ENCODE measurements around the gene TRH.
A peak's percentile ranks its signal among the peaks of the same experiment; 100 is the strongest.
"Not testable (repeated sequence)": the region's sequence is repeated elsewhere in the genome, so short reads cannot be mapped to it uniquely, and the experiment has no call there.

Gene TRH

DNA sequence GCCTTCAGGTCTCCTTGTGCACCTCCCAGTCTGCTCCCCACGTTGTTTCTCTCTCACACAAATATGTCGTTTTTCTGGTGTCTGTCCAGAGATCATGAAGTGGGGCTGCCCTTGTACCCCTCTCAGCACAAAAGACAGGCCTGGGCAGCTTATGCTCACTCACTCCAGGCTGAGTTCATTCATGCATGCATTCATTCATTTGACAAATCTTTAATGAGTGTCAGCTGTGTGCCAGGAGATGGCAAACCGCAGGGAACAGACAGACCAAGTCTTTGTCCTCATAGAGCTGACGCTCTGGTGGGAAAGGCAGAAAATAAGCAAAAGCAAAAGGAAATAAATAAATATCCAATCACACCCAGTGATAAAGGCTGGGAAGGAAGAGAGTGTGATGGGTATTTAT is 7.6 kb upstream of the TRH start:
- DNase-seq = no peak

DNA sequence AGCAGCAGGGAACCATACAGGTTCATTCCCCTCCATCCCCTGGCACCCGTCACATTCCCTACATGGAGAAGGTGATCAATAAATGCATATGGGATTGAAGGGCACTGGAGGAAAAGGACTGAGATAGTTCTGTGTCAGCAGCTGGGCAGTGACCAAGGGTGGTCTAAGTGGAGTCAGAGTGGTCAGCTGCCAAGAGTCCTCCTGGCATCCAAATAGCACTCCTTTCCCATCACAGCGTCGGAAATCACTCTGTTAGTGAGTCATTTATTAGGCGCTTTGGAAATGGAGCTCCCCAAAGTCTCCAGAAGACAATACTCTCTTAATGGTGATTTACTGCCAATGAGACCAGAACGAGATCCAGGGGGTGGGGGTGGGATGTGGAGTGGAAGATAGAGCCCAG is 6.8 kb upstream of the TRH start:
- no peak for DNase-seq

DNA sequence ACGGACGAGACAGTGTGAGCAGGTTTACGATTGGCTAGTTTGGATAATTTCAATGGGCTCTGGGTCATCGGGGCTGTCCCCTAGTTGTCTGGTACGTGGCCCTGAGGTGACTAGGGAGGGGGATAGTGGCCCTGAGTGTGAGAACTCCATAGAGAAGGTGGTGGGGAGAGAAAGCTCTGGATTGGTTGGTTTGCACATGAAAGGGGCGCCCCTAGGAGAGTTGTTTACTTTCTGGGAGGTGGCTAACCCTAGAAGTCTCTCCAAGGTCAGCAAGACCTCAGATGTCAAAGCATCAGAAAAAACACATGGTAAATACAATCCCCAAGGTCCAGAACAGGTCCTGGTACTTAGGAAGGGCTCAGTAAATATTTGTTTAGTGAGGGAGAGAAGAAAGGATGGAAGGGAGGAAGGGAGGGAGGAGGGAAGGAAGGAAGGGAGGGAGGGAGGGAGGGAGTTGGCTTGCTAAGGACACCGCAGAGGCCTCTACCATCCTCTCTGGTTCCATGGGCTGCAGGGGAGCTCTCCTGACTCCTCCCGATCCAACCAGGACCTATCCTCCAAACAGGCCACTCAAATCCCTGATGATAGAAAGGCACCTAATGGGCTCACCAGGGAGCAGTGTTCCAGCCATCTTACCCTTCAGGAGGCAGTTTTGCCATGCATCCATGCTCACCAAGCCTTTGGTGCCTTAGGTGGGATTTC is 3.0 kb upstream of the TRH start:
- no peak for DNase-seq

DNA sequence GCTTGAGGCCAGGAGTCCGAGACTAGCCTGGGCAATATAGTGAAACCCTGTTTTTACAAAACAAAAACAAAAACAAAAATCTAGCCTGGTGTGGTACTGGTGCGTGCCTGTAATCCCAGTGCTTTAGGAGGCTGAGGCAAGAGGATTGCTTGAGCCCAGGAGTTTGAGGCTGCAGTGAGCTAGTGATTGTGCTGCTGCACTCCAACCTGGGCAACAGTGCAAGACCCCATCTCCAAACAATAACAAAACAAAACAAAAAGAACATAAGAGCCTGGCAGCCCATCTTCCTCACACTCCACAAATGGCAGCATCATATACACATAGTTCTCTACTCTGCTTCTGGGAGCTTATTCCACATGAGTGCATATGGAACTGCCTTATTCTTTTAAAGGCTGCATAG is 2.2 kb upstream of the TRH start:
- DNase-seq = no peak

DNA sequence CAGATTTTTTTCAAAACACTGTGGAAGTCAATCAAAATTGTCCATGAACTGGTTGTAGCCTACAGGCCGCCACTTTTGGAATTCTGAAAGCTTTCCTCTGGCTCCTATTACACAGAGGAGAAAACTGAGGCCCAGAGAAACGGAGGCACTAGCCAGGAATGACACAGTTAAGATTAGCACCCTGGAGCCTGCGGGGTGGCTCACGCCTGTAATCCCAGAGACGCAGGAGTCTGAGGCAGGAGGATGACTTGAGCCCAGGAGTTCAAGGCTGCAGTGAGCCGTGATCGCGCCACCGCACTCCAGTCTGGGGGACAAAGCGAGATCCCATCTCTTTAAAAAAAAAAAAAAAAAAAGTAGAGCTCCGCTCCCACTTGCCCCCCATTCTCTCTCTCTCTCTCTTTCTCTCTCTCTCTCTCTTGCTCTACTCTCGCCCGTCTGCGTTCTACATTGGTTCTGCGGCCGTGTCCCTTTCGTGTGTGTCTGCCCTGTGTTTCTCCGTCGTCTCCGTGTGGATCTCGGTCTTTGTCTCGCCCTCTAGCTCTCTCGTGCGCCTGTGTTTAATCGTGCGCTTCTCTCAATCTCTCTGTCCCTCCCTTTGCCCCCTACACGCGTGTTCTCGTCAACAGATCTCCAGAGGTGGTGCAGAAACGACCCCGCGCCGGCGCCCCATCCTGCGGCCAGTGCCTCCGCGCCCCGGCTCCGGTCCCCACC is 512 bp upstream of the TRH start:
- no peak for DNase-seq

DNA sequence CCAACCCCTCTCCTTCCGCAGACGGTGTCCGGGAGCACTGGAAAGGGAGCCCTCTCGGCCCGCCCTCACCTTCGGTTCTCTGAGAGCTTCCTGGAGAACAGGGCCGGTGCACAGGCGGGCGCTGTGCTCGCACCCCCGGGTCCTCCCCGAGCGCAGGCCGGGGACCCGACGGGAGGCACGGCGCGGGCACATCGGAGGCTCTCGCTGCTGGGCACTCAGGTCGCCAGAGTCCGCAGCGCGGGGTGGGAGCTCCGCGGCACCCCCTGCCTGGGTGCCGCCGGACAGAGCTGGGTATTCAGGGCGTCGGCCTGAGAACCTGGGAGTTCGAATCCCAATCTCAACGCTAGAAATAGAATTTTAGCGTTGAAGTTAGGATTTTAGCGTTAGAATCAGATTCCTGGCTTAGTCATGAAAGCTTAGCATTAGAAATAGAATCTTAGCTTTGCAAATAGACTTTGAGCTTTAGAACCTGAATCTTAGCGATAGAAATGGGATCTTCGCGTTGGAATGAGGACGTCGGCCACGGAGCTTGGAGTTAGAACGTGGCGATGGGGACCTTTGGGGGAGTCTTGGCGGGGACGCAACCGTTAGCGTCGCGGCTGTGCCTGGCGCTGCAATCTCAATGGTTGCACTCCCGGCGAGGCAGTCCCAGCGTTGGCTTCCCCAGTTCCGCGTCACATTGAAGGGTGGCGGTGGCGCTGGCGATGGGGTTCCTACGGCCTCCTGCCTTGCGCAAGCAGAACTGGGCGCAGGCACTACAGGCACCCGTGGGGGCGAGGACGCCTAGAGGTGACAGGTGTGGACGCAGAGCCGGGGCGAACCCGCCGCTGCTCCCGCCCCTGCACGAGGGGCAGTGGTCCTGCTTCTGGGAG is 549 bp downstream of the TRH start:
- DNase-seq = peak; percentile 3 to 37

DNA sequence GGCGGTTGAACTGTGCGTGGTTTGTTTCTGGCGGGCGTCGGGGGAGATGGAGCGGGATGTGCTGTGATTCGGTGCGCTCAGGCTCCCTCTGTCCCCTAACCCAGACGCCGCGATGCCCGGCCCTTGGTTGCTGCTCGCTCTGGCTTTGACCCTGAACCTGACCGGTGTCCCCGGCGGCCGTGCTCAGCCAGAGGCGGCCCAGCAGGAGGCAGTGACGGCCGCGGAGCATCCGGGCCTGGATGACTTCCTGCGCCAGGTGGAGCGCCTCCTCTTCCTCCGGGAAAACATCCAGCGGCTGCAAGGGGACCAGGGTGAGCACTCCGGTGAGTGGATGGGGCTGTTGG is 1.2 kb downstream of the TRH start:
- no peak for DNase-seq

DNA sequence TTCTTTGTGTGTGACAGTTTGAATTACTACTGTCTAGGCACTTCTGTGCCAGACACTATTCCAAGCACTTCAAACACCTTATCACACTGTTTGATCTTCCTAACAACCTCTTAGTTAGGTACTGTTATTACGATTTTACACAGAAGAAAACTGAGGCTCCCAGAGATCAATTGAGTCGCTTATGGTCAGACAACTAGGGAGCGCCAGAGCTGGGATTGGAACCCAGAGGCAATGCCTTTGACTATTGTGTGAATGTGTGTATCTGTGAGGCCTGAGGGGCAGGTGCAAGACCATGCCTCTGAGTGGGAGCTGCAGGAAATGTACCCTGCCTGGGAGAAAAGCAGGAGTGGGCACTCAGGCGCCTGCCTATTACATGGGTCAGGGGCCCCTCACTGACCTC is 1.8 kb downstream of the TRH start:
- DNase-seq = no peak

DNA sequence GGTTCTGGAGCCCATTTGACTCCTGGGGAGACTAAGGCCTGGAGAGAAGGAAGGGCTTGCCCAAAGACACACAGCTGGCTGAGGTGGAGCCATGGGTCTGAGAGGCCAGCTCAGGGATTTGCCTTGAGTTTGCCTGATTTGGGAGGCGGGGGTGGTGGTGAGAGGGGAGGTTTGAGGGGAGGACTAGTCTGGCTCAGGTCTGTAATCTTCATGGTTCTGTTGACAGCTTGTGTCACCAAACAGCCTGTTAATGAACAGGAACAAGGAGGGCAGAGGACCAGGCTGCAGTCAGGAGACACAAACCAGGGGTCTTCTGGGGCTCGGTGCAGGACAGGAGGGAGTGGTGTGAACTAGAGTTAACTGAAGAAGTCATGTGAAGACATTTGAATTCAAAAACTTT is 3.6 kb downstream of the TRH start:
- DNase-seq = no peak

DNA sequence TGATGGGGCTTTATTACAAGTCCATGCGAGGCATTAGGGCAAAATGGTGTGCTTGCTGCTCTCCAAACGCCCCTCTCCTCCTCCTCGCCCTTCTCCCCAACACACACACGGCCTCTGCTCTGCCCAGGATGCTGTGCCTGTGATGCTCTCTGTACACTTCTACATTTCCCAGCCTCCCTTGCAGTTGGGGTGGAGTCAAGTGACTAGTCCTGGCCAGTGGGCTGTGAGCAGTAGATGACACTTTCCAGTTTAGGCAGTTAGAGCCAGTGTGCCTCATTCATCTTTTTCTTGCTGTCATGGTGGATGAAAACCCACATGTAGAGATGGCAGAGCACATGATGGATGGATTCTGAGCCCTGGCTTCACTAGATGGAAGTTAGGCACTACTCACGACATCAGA is 5.4 kb downstream of the TRH start:
- no peak for DNase-seq

DNA sequence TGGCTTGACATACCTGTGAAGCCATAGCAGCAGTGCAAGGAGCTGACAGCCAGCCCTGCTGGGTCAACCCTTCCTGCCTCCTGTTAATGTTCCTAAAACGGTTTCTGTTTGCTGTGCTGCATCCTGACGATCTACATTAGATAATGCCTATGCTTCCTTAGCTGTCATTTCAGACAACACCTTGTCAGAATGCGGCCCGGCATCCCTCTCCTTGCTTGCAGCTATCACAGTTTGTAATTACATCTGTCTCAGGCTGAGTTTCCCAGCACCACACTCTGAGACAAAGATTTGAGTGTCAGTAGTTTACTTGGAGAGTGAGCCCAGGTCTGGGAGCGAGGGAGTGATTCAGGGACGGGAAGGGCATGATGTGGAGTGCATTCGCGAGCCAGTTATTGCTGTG is 9.0 kb downstream of the TRH start:
- no peak for DNase-seq

DNA sequence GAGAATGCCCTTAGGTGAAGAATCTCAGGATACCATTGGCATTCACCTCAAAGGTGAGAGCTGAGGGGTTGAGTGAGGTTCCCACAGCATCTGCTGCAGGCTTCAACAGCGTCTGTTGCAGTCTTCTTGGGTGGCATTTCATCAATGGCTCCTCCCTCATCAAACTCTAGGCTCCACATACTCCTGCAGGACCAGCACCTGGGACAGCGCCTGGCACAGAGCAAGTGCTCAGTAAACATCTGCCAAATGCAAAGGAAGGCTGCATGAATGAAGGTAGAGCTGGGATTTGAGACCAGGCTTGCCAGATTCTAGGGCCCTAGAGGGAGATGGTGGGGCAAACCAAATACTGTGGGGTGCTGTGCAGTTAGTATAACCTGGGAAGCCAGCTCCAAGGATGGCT is 9.6 kb downstream of the TRH start:
- DNase-seq = no peak

DNA sequence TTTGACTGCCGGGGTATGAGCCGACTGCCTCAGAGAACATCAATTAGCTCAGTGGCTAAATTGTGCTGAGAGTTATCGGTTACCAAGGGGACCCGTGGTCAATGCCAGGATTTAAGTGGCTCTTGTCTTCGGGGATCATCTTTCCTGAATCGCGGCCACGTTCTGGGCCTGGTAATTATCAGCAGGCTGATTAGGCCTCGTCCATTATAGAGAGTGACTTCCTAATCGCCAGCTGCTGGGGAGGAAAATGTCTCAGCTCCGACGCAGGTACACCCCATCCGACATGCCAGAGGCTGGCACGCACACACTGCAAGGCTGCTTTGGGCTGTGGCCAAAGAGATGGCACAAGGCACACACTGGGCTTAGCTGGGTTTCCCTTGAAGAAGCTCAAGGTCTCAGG is 10.6 kb downstream of the TRH start:
- DNase-seq = no peak

DNA sequence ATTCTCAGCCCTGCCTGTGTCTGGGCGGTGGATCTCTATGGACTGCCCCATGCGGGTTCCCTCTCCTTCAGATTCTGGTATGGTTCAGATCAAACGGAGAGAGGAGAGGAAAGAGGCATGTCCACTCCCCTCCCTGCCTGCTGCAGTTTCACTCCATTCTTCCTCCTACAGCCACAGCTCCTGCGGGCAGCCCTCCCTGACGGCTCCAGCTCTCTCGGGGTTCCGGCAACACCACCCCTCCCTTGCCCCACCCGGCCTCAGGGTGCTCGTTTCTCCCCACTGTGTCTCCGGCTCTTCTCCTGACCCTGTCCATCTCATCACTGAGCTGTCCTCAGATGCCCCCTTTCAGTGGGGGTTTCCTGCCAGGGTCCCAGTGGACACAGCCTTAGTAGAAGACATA is 13.9 kb downstream of the TRH start:
- no peak for DNase-seq

DNA sequence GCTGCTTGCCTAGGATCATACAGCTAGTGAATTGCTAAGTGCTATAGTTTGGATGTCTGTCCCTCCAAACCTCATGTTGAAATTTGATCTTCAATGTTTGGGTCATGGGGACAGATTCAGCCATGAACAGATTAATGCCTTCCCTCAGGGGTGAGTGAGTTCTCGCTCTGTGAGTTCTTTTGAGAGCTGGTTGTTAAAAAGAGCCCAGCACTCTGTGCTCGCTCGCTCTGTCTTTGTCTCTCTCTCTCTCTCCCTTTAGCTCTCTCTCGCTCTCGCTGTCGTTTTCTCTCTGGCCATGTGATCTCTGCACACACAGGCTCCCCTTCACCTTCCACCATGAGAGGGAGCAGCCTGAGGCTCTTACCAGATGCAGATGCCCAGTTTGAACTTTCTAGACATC is 14.9 kb downstream of the TRH start:
- no peak for DNase-seq

DNA sequence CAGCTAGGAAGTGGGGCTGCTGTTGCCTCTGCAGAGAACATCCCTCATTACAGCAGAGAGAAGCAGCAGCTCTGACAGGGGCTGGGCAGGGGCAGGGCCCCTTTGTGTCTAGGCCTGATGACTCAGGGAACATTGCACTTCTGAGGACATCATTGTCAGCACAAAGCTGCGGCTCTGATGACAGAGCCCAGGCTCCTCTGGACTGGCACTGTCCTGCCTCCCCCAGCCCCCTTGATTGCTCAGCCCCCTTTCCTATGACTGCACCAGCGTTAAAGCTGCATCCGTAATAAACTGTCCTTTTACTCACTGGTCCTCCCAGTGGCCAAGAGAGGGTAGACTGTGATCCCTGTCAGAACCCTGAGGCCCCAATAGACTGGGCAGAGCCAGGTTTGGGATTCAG is 18.3 kb downstream of the TRH start:
- no peak for DNase-seq

DNA sequence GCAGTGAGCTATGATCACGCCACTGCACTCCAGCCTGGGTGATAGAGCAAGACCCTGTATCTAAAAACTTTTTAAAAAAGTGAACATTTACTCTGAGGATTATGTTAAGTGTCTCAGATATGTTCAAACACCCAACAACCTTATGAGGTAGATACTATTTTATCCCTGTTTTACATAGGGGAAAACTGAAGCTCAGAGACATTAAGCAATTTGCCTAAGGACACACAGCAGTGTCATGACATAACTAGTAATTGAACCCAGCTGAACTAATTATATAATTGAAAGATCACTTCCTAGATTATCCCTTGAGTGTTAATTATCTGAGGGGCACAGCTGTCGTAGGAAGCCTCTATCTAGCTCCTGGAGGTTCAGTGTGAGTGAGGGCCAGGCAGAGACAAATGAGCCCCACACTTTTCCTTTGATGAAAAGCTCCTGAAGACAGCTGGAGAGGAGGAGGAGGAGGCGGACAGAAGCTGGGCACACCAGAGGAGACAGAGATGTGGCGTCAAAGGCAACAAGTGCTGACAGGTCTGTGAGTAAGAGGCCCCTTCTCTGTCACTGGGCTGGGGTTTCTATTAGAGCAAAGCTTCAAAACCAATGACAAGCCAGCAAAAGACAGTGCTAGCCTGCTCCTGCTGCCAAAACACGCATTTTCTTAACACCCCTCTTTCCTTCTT is 20.5 kb downstream of the TRH start:
- no peak for DNase-seq

DNA sequence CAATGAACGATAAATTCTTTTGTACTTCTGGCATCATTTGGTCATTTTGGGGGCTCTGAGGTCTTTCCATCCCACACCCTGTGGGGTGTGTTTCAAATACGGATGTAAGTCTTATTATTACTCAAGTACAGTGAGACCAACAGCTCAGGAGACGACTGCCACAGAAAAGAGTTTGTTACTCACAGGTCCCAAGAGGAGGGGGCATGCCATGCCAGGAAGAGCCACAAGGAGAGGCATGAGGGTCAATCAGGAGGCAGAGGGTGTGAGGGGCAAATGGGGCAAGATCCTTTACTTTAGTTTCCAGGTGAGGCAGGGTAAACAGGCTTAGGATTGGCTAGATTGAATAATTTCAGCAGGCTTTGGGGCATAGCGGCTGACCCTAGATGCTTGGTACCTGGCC is 21.6 kb downstream of the TRH start:
- DNase-seq = no peak

DNA sequence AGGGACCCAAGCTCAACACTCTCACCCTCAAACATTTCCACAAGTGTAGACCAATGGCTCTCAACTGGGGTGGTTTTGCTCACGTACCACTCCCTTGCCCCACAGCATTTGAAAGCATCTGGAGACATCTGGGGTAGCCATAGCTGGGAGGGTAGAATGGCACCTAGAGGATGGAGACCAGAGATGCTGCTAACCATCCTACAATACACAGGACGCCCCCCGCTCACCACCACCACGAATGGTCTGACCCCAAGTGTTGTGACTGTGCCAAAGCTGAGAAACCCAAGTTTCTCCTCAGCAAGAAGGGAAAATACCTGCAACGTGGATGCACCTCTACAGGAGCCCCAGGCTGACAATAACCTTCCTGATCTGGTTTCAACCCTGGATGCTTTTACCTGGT is 24.7 kb downstream of the TRH start:
- DNase-seq = not testable (repeated sequence)

DNA sequence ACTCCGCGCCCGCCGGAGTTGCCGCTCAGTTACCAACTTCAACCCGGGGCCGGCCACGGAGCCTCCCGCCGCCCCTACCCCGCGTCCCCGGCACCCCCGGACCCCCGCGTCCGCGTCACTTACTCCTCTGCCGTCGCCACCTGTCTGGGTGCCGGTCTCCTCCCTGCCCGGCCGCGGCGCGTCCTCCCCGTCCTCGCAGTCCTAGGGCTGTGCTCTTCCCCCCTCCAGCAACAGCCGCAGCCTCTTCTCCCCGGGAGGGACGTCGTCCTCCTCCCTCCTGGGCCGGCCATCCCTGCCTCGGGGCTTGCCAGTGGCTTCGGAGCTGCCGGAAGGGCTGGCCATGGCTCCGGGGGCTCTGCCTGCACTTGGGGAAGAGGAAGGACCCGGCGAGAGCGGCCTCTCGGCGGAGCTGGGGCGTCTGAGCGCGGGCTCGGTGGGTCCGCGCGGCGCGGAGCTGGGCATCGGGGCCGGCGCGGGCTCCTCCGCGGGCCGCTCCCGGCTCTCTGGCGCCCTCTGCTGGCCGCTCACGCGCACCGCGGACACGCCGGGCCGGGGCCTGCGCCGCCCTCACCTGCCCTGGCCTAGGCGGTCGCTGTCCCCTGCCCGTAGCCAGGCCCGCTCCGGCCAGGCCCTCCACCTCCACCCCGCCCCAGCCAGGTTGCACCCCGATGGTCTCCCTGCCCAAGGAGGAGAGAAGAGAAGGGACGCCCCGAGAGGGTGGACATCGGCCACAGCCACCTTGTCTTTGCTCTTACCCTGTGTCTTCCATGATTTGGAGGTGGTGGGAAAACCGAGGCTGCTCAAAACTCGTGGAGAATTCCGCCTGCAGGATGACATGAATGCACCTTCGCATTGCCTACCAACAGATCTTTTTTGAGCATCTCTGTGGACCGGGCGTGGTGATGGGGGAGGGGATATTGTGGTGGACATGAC is 28.4 kb downstream of the TRH start:
- DNase-seq = peak; percentile 27 to 65

DNA sequence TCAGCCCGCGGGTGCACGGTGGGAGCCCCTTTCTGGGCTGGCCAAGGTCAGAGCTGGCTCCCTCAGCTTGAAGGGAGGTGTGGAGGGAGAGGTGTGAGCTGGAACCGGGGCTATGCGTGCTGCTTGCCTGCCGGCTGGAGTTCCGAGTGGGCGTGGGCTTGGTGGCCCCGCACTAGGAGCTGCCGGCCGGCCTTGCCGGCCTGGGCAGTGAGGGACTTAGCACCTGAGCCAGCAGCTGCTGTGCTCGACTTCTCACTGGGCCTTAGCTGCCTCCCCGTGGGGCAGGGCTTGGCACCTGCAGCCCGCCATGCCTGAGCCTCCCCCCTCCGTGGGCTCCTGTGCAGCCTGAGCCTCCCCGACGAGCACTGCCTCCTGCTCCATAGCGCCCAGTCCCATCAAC is 36.0 kb downstream of the TRH start:
- no peak for DNase-seq

DNA sequence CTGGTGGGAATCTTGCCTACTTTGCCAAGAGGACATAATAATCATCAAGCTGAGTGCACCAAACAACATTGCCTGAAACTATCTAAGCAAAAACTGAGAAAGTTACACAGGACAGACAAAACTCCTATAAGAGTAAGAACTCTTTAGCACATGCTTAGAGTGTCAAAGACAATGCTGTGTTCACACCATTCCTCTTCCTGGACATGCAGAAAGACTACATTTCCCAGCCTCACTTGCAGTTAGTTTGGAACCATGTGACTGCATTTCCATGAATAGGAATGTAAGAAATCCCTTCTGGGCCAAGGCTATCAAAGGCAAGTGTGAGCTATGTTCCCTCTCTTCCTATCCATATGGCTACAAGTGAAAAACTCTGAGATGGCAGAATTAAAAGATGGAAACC is 37.6 kb downstream of the TRH start:
- DNase-seq = not testable (repeated sequence)

Measured in CD4-positive, alpha-beta T cell treated with Interferon alpha-2 for 1 hour (primary cell).